NB4 (cell line): Measurements from ENCODE around the gene AFF1.

ENCODE experiments used
- CTCF ChIP-seq: IDR thresholded peaks from one replicate; pipeline ENCODE4 v1.5.1; 2012; ENCODE audit warnings: low read depth, low read length
- MAX ChIP-seq: IDR thresholded peaks from 2 replicates; pipeline ENCODE4 v1.6.1; 2011; ENCODE audit warnings: low read depth, low read length
- MYC ChIP-seq: IDR thresholded peaks from 2 replicates; pipeline ENCODE4 v1.6.1; 2011; ENCODE audit warnings: low read depth, low read length
- POLR2A ChIP-seq: IDR thresholded peaks from 2 replicates; pipeline ENCODE4 v1.6.1; 2011; ENCODE audit warnings: mild to moderate bottlenecking; ENCODE audit not compliant: insufficient read length; ENCODE audit errors: extremely low read depth

- TF ChIP-seq CTCF (no peak), POLR2A (no peak), MYC (no peak), MAX (no peak)
Observed at GRCh38 chr4:86896596-86896995, 38.2 kb upstream of the AFF1 start.
